ENCODE results near the gene KLHL25. TPM values are rescaled to one million over a fixed set of nuclear protein-coding genes. Genes with fewer than 3 reads are reported as not detected.

KLHL25 gene
- total and polyA plus RNA-seq, 2 of the 13 experiments (the other 11 are each of a cell fraction or from before 2014, with no cell fraction given): 3.7 to 8.2 TPM

DNA sequence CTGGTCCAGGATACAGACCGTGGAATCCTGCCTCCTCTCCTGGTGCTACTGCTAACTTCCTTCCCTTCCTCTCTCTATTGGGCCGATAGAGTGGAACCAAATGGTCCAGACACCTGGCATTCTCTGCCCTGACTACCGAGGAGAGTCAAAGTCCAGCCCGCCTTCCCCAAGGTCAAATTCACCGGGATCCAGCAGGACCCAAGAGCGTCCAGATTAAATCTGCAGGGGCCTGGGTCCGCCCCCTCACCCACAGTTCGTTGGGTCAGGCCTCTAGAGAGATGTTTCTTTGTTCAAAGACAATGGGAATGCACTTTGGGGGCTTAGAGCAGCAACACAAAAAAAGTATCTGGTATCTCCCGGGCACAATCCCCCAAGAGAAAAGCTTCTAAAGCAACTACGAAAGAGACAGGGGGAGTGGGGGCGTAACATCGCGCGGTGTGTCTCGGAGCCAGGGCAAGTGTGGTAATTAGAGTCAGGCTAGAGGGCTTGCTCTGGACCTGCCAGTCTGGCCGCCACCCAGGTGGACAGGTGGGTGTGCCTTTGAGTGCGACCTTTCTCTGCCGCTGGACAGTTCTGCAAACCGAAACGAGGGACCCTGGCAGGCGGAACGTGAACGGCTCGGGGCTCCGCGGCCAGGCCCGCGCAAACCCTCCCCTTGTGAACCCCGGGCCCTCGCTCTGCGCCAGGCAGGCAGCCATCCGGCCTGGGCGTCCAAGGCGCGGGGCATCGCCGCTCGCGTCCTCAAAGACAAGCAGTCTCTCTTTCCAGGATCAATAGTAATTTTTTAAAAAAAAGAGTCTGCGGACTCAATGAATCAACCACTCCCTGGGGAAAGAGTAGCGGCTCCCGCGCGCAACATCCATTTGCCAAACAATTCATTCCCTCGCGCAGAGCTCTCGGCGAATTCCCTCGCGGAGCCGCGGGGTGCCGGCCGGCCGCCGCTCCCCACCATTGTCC lies 806 bp downstream of the KLHL25 start (continued):
- TF ChIP-seq PHF5A (CRISPR knock-in tag; IDR thresholded peaks at IDR 0.05; ENCODE audit: low read depth, unreplicated experiment): no peak
- no peak for TF ChIP-seq ZNF550 (CRISPR knock-in tag; IDR thresholded peaks at IDR 0.05; ENCODE audit: borderline replicate concordance)
- no peak for TF ChIP-seq ZBTB42 (CRISPR knock-in tag; IDR thresholded peaks at IDR 0.05)
- no peak for TF ChIP-seq SOX13 (IDR thresholded peaks at IDR 0.05)
- TF ChIP-seq SOX13 (CRISPR knock-in tag; conservative IDR thresholded peaks at IDR 0.05 in 1 of 2, IDR thresholded peaks at IDR 0.05 in 1 of 2): peak in 1 of 2 experiments; percentile 19; a peak in 1 of 4 replicates
- TF ChIP-seq, protein P1, sequence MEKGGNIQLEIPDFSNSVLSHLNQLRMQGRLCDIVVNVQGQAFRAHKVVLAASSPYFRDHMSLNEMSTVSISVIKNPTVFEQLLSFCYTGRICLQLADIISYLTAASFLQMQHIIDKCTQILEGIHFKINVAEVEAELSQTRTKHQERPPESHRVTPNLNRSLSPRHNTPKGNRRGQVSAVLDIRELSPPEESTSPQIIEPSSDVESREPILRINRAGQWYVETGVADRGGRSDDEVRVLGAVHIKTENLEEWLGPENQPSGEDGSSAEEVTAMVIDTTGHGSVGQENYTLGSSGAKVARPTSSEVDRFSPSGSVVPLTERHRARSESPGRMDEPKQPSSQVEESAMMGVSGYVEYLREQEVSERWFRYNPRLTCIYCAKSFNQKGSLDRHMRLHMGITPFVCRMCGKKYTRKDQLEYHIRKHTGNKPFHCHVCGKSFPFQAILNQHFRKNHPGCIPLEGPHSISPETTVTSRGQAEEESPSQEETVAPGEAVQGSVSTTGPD (CRISPR knock-in tag; IDR thresholded peaks at IDR 0.05): no peak
- TF ChIP-seq ZNF768 (CRISPR knock-in tag; IDR thresholded peaks at IDR 0.05): peak; percentile 10; the same call in 1 of the 2 replicates
- no peak for TF ChIP-seq ZNF282 (IDR thresholded peaks at IDR 0.05; ENCODE audit: partially characterized antibody)
- TF ChIP-seq, protein P2, sequence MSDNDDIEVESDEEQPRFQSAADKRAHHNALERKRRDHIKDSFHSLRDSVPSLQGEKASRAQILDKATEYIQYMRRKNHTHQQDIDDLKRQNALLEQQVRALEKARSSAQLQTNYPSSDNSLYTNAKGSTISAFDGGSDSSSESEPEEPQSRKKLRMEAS (IDR thresholded peaks at IDR 0.05): peak; percentile 21; the same call in 1 of the 2 replicates
- TF ChIP-seq U2AF2 (IDR thresholded peaks at IDR 0.05; ENCODE audit: low read depth, low read length): no peak
- TF ChIP-seq SOX5 (CRISPR knock-in tag; IDR thresholded peaks at IDR 0.05; ENCODE audit: borderline replicate concordance): no peak
- no peak; the same call in 1 of the 2 replicates for TF ChIP-seq IRF2 (CRISPR knock-in tag; IDR thresholded peaks at IDR 0.05)
- no peak for TF ChIP-seq MAFK (conservative IDR thresholded peaks at IDR 0.05 in 1 of 2, IDR thresholded peaks at IDR 0.05 in 1 of 2; ENCODE audit: low read length in 2 of 2)
- no peak for TF ChIP-seq ZNF263 (CRISPR knock-in tag; IDR thresholded peaks at IDR 0.05)
- no peak for TF ChIP-seq ZMAT3 (CRISPR knock-in tag; conservative IDR thresholded peaks at IDR 0.05)
- TF ChIP-seq, protein P3, sequence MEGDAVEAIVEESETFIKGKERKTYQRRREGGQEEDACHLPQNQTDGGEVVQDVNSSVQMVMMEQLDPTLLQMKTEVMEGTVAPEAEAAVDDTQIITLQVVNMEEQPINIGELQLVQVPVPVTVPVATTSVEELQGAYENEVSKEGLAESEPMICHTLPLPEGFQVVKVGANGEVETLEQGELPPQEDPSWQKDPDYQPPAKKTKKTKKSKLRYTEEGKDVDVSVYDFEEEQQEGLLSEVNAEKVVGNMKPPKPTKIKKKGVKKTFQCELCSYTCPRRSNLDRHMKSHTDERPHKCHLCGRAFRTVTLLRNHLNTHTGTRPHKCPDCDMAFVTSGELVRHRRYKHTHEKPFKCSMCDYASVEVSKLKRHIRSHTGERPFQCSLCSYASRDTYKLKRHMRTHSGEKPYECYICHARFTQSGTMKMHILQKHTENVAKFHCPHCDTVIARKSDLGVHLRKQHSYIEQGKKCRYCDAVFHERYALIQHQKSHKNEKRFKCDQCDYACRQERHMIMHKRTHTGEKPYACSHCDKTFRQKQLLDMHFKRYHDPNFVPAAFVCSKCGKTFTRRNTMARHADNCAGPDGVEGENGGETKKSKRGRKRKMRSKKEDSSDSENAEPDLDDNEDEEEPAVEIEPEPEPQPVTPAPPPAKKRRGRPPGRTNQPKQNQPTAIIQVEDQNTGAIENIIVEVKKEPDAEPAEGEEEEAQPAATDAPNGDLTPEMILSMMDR (CRISPR knock-in tag; IDR thresholded peaks at IDR 0.05): no peak
- TF ChIP-seq, protein P4, sequence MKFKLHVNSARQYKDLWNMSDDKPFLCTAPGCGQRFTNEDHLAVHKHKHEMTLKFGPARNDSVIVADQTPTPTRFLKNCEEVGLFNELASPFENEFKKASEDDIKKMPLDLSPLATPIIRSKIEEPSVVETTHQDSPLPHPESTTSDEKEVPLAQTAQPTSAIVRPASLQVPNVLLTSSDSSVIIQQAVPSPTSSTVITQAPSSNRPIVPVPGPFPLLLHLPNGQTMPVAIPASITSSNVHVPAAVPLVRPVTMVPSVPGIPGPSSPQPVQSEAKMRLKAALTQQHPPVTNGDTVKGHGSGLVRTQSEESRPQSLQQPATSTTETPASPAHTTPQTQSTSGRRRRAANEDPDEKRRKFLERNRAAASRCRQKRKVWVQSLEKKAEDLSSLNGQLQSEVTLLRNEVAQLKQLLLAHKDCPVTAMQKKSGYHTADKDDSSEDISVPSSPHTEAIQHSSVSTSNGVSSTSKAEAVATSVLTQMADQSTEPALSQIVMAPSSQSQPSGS (CRISPR knock-in tag; IDR thresholded peaks at IDR 0.05): no peak
- TF ChIP-seq, protein P5, sequence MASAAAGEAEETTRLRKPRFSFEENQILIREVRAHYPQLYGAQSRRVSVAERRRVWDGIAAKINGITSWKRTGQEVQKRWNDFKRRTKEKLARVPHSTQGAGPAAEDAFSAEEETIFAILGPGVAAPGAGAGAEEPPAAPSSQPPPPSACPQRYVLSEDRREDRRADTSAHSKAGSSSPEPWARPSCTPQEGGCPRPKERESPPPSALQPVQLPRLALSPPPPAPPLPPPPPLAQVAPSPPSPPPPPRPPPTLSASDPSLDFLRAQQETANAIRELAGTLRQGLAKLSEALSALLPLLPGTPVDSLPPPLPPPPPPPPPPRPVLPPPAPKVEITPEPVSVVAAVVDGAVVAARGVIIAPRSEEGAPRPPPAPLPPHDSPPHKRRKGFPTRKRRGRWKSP (CRISPR knock-in tag; IDR thresholded peaks at IDR 0.05): no peak
- TF ChIP-seq NFE2 (CRISPR knock-in tag; IDR thresholded peaks at IDR 0.05): no peak
- TF ChIP-seq ZSCAN12 (CRISPR knock-in tag; IDR thresholded peaks at IDR 0.05): no peak
- TF ChIP-seq NFKB2 (CRISPR knock-in tag; IDR thresholded peaks at IDR 0.05; ENCODE audit: borderline replicate concordance): no peak
- TF ChIP-seq KAT8 (CRISPR knock-in tag; IDR thresholded peaks at IDR 0.05): no peak
- TF ChIP-seq KLF9 (CRISPR knock-in tag; IDR thresholded peaks at IDR 0.05; ENCODE audit: low read depth): no peak
- no peak for TF ChIP-seq HNRNPL (IDR thresholded peaks at IDR 0.05; ENCODE audit: low read depth, low read length)

Data from HepG2 (cell line).